Measurements from ENCODE around the gene BRIP1. TPM values are rescaled to one million over a fixed set of nuclear protein-coding genes. Genes with fewer than 3 reads are reported as not detected.

Gene BRIP1
- polyA plus RNA-seq, 2 of the 4 experiments (the other 2 are of a cell fraction): 8.0 to 11.5 TPM

GRCh38 chr17:61684172-61684571, 179.2 kb downstream of the BRIP1 start:
- Histone ChIP-seq H3K4me2 (no peak overlapping the region), H3K4me3 (no peak overlapping the region), H3K9me3 (no peaks in the 10 kb centered on the region), H3K27ac (no peak overlapping the region), H3K4me1 (no peaks in the 10 kb centered on the region)
- WGBS (ENCODE audit: missing lambda C conversion rate): 90% methylated on average over 1 of the region's 1 CpG
- ChIA-PET CTCF (interaction anchor here (1.3 kb wide), 1 partner anchor 12 kb away, joined by 3 read pairs; no protein-coding TSS in a partner anchor), POLR2A (no interaction called here)
- ATAC-seq (no peak), FAIRE-seq (no peak), DNase-seq (ENCODE audit: low read depth in 1 of 2, low spot score in 1 of 2) (no peak)
- TF ChIP-seq HOXB13 (CRISPR knock-in tag; IDR thresholded peaks at IDR 0.05; ENCODE audit: low read depth) (no peak), EHMT2 (IDR thresholded peaks at IDR 0.05; ENCODE audit: low read depth) (no peak), HMGXB4 (CRISPR knock-in tag; IDR thresholded peaks at IDR 0.05; ENCODE audit: borderline replicate concordance) (no peak), NR3C1 (IDR thresholded peaks at IDR 0.05) (no peak), HDAC2 (IDR thresholded peaks at IDR 0.05) (no peak), FOXS1 (CRISPR knock-in tag; IDR thresholded peaks at IDR 0.05) (no peak), KDM5A (IDR thresholded peaks at IDR 0.05) (no peak), RCOR1 (IDR thresholded peaks at IDR 0.05; ENCODE audit: low read depth, low read length) (no peak), MAX (IDR thresholded peaks at IDR 0.05) (no peak), ATOH8 (CRISPR knock-in tag; IDR thresholded peaks at IDR 0.05; ENCODE audit: low read depth) (no peak), BCL3 (IDR thresholded peaks at IDR 0.05) (no peak), ZC3H11A (IDR thresholded peaks at IDR 0.05) (no peak), E2F6 (IDR thresholded peaks at IDR 0.05; ENCODE audit: borderline replicate concordance, low read depth) (no peak), EHF (CRISPR knock-in tag; IDR thresholded peaks at IDR 0.05) (no peak), FOSB (CRISPR knock-in tag; IDR thresholded peaks at IDR 0.05) (no peak), RARB (CRISPR knock-in tag; IDR thresholded peaks at IDR 0.05) (no peak), POLR2AphosphoS2 (conservative IDR thresholded peaks at IDR 0.05; ENCODE audit: low read length) (no peak), JUNB (IDR thresholded peaks at IDR 0.05) (no peak)

GRCh38 chr17:61683466-61683865, 179.9 kb downstream of the BRIP1 start:
- POLR2A ChIA-PET: no interaction called here
- H3K4me1 ChIP-seq: no peaks in the 10 kb centered on the region
- TF ChIP-seq JUNB (IDR thresholded peaks at IDR 0.05) (no peak), BCL3 (IDR thresholded peaks at IDR 0.05) (no peak), MAFK (IDR thresholded peaks at IDR 0.05; ENCODE audit: partially characterized antibody) (no peak), RCOR1 (IDR thresholded peaks at IDR 0.05; ENCODE audit: low read depth, low read length) (no peak), RFX5 (IDR thresholded peaks at IDR 0.05) (no peak), ZSCAN20 (CRISPR knock-in tag; IDR thresholded peaks at IDR 0.05) (no peak), ZC3H11A (IDR thresholded peaks at IDR 0.05) (no peak), POLR2AphosphoS2 (conservative IDR thresholded peaks at IDR 0.05; ENCODE audit: low read length) (no peak), NFE2L2 (conservative IDR thresholded peaks at IDR 0.05; ENCODE audit: low read length) (no peak), POLR2A (IDR thresholded peaks at IDR 0.05; ENCODE audit: low read length) (no peak)
- H3K27ac ChIP-seq: no peak overlapping the region
- H3K9me3 ChIP-seq: no peaks in the 10 kb centered on the region
- DNase-seq (ENCODE audit: low read depth in 1 of 2, low spot score in 1 of 2): no peak
- 93% methylated on average over 2 of the region's 2 CpGs for WGBS (ENCODE audit: missing lambda C conversion rate)
- no peak overlapping the region for H3K4me3 ChIP-seq
- no peak for ATAC-seq
- CTCF ChIA-PET: interaction anchor here (1.1 to 1.3 kb wide), 2 partner anchors 11 to 268 kb away, joined by 3 read pairs; no protein-coding TSS in a partner anchor
- H3K4me2 ChIP-seq: no peak overlapping the region
- FAIRE-seq: no peak
